Heart left ventricle (tissue), 16 donors: ENCODE data around the gene STARD4. TPM values are rescaled to one million over a fixed set of nuclear protein-coding genes. Genes with fewer than 3 reads are reported as not detected.
A peak's percentile ranks its signal among the peaks of the same experiment; 100 is the strongest.

Experiments used
- ATAC-seq, 4 donors: fragments of 200-7000 bp; cut with Tn5 transposase; one replicate each; pipeline ENCODE4 v1.9.1; 2020 to 2022; ENCODE audit warnings: moderate library complexity in 4 of 4, mild to moderate bottlenecking in 3 of 4, moderate number of reproducible peaks in 1 of 4
- DNase-seq, 5 donors: peaks; one replicate each; pipeline ENCODE4 v3.0.0-alpha.2; 2020
- H3K27ac ChIP-seq, 12 donors: fragments of 200-600 bp; sonication (generic) in 4 of 12; one replicate each; pipeline versions ENCODE4 v1.5.0 to v1.8.0; 2016 to 2022; ENCODE audit warnings: mild to moderate bottlenecking in 2 of 12
- H3K27me3 ChIP-seq, 9 donors: fragments of 200-600 bp; sonication (generic) in 2 of 9; one replicate each; pipeline versions ENCODE4 v1.5.1 to v1.8.0; 2016 to 2022; ENCODE audit warnings: mild to moderate bottlenecking in 3 of 9
- H3K36me3 ChIP-seq, 9 donors: fragments of 200-600 bp; sonication (generic) in 2 of 9; one replicate each; pipeline versions ENCODE4 v1.5.0 to v1.8.0; 2018 to 2022; ENCODE audit warnings: mild to moderate bottlenecking in 2 of 9
- H3K4me1 ChIP-seq, 12 donors: fragments of 200-600 bp; sonication (generic) in 4 of 12; one replicate each; pipeline versions ENCODE4 v1.5.0 to v1.8.0; 2016 to 2022; ENCODE audit warnings: mild to moderate bottlenecking in 3 of 12
- H3K4me3 ChIP-seq, 12 donors: fragments of 200-600 bp; sonication (generic) in 4 of 12; one replicate each; pipeline versions ENCODE4 v1.5.0 to v1.8.0; 2017 to 2022; ENCODE audit warnings: mild to moderate bottlenecking in 9 of 12, moderate library complexity in 4 of 12
- H3K9me3 ChIP-seq, 12 donors: fragments of 200-600 bp; sonication (generic) in 4 of 12; one replicate each; pipeline versions ENCODE4 v1.5.0 to v1.8.0; 2016 to 2022; ENCODE audit warnings: mild to moderate bottlenecking in 1 of 12
- POLR2A ChIP-seq, 2 donors: fragments of 450-650 bp; IDR thresholded peaks; one replicate each; pipeline ENCODE4 v1.6.1; 2017; ENCODE audit warnings: antibody characterized with exemption in 2 of 2, mild to moderate bottlenecking in 2 of 2, moderate library complexity in 2 of 2
- WGBS, 4 donors: extraction: QIAGEN DNeasy Blood & Tissue Kit in 2 of 4; methylation state at CpG; one replicate each; pipeline versions ENCODE4 v1.1.5 to v1.1.7; 2013 to 2018; 5-methylcytosine and 5-hydroxymethylcytosine counted together
- intact Hi-C, 10 donors: fragments of 100-400 bp; cut with DNase I; formaldehyde crosslinking; loops; one replicate each; pipeline versions ENCODE4 v1.11.1 to v1.14.2; 2022
- polyA plus RNA-seq, 2 donors: library from polyadenylated mRNA; stranded (reverse); fragments of 200-250 nt; gene quantifications; one replicate each; pipeline ENCODE4 v1.2.3, GENCODE V29; 2013
- total RNA-seq, 9 donors: library from RNA; depleted of rRNA in 2 of 9; stranded (reverse); fragments of >200 nt in 2 of 9; fragmentation: NEBNext Ultra II Directional in 3 of 9; extraction: Animal tissue kit (Norgen Biotek cat#: 25700) in 3 of 9; gene quantifications; one replicate each; pipeline versions ENCODE4 v1.1.0 to v1.2.4, GENCODE V29; 2016 to 2023
- TF ChIP-seq, protein P1 (sequence below), 12 donors: fragments of 200-600 bp; sonication (generic) in 4 of 12; IDR thresholded peaks; one replicate each; pipeline versions ENCODE4 v1.5.0 to v1.8.0; 2018 to 2022; ENCODE audit warnings: antibody characterized with exemption in 12 of 12, mild to moderate bottlenecking in 5 of 12
- donor health status: ischemic (EF 13 %, LVEDD 7.1; RV severe dilation, severe dysfunction).
- donor health status: healthy with polysubstance abuse.
- donor health status: DM: no; HTN: yes; CAD: no.
- donor health status: DM: no; HTN: no; CAD: no.
- donor health status: ischemic (EF 25% LVEDD 6.9; RV normal size, moderate dysfunction).
- donor health status: ischemic (EF 25% LVEDD 5.7; RV mildly dilated, moderate dysfunction).
- donor health status: healthy.
- donor health status: DM: yes; HTN: yes; CAD: no.
- donor health status: ischemic (EF 35%, LVEDD 5.7; RV mildly dilated, moderate dysfunction).
- donor health status: nonischemic (EF 11% LVEDD 7.7; RV severe dilation, severe dysfunction).
- donor health status: DM: yes; HTN: yes; CAD: no.
- donor health status: PGD.
- donor health status: ischemic (EF 29% LVEDD 5.4; RV normal size, mild dysfunction).
- donor health status: nonischemic (EF 23%, LVEDD 6.1; RV moderate dilation, normal function).

Gene STARD4
- total and polyA plus RNA-seq, 11 donors: 3.1 to 18.2 (median 9.4) TPM

DNA sequence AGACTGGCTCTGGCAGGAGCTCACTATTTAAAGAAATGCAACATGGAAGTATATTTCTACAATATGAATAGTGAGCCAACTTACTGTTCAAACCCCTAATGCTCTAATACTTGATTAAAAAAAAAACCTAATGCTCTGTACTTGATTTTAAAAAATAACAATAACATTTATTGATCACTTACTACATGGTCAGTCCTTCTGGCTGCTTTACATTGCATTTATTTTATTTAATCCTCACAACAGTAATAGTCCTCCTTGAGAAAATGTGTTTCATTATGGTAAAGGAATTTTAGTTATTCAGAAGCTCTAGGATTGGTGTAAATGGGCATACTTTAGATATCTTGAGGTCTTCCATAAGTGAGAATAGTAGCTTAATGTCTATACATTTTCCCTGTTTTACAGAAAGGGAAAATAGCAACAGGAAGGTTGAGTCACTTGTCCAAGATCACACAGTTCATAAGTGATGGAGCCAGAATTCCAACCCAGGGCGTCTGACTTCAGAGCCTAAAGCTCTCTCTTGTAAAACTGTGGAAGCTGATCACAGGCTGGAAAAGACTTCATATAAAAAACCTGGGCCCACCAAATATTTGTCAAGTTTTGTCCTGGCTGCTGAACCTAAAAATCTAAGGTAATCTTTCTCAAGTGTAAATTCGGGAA lies 1.0 kb downstream of the STARD4 start:
- peak overlapping the region; percentile 68 to 95 (median 84) for H3K4me3 ChIP-seq
- no peaks in the 10 kb centered on the region for H3K27me3 ChIP-seq
- peaks cover 0 to 1% (median 0%) of the 10 kb centered on the region in 9 donors for H3K36me3 ChIP-seq
- intact Hi-C loops: loop anchor here in 1 of 10 donors (10.0 kb wide), 1 partner anchor 347 kb away; no protein-coding TSS in a partner anchor
- no peak for ATAC-seq
- no peaks in the 10 kb centered on the region for H3K9me3 ChIP-seq
- peaks cover 0 to 37% (median 14%) of the 10 kb centered on the region in 12 donors for H3K4me1 ChIP-seq
- WGBS, 4 donors: 4 to 9% (median 5%) methylated on average over 2 of the region's 2 CpGs
- TF ChIP-seq POLR2A (IDR thresholded peaks at IDR 0.05): no peak
- TF ChIP-seq, protein P1, sequence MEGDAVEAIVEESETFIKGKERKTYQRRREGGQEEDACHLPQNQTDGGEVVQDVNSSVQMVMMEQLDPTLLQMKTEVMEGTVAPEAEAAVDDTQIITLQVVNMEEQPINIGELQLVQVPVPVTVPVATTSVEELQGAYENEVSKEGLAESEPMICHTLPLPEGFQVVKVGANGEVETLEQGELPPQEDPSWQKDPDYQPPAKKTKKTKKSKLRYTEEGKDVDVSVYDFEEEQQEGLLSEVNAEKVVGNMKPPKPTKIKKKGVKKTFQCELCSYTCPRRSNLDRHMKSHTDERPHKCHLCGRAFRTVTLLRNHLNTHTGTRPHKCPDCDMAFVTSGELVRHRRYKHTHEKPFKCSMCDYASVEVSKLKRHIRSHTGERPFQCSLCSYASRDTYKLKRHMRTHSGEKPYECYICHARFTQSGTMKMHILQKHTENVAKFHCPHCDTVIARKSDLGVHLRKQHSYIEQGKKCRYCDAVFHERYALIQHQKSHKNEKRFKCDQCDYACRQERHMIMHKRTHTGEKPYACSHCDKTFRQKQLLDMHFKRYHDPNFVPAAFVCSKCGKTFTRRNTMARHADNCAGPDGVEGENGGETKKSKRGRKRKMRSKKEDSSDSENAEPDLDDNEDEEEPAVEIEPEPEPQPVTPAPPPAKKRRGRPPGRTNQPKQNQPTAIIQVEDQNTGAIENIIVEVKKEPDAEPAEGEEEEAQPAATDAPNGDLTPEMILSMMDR (IDR thresholded peaks at IDR 0.05): no peak
- DNase-seq: no peak
- H3K27ac ChIP-seq: peak overlapping the region in 10 of 12 donors; percentile 76 to 93 (median 86)

DNA sequence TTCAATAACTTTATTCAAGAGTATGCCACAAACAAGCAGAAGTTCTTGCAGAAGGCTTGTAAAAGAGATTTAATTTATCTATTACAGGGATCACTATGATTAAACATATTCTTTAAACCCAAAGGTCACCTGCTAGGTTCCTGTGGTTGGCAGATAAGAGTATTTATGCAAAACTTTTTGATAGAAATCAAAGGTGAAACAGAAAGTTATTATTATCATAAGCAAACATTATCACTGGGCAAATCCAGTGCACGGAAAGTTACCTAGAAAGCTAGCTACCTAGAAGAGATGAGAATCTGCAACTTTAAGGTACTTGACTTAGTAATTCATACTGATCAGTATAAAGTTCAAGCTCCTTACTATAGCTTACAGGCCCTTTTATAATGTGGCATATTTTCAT lies 3.2 kb downstream of the STARD4 start:
- Histone ChIP-seq H3K4me1 (peaks cover 0 to 37% (median 14%) of the 10 kb centered on the region in 12 donors), H3K9me3 (no peaks in the 10 kb centered on the region), H3K4me3 (no peak overlapping the region), H3K27me3 (no peaks in the 10 kb centered on the region), H3K27ac (no peak overlapping the region), H3K36me3 (peaks cover 0 to 6% (median 0%) of the 10 kb centered on the region in 9 donors)
- intact Hi-C loops: no loop called here
- ATAC-seq: no peak
- 71 to 88% (median 78%) methylated on average over 1 of the region's 1 CpG for WGBS, 4 donors
- no peak for DNase-seq
- TF ChIP-seq, protein P1 (IDR thresholded peaks at IDR 0.05): no peak
- TF ChIP-seq POLR2A (IDR thresholded peaks at IDR 0.05): no peak

- 92 to 93% (median 92%) methylated on average over 4 of the region's 4 CpGs for WGBS, 4 donors
- DNase-seq: no peak
- intact Hi-C loops: no loop called here
- Histone ChIP-seq H3K4me3 (no peak overlapping the region), H3K4me1 (peaks cover 0 to 29% (median 10%) of the 10 kb centered on the region in 12 donors), H3K9me3 (no peaks in the 10 kb centered on the region), H3K27me3 (no peaks in the 10 kb centered on the region), H3K27ac (no peak overlapping the region), H3K36me3 (peaks cover 0 to 6% (median 0%) of the 10 kb centered on the region in 9 donors)
- TF ChIP-seq POLR2A (IDR thresholded peaks at IDR 0.05): no peak
- TF ChIP-seq, protein P1 (IDR thresholded peaks at IDR 0.05): no peak
- ATAC-seq: no peak
These were observed 5.1 kb downstream of the STARD4 start for GRCh38 chr5:111507276-111507675.

DNA sequence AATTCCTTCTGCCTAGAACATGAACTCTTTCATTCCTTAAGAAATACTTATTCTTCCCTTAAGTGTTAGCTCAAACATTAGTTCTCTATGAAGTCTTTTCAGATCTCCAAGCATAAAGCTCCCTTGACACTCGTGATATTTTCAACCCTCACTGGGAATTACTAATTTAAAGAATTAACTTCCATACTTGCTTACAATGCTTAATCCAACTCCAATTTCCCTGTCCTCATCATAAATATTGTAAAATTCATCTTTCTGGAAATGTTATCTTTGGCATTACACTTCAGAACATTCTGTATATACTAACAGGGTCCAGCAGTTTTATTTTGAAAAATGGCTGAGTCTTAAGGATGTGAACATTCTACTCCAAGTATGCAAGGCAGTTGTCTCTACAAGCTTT lies 7.2 kb downstream of the STARD4 start:
- H3K36me3 ChIP-seq: peaks cover 0 to 17% (median 7%) of the 10 kb centered on the region in 9 donors
- ATAC-seq (no peak), DNase-seq (no peak)
- no peaks in the 10 kb centered on the region for H3K27me3 ChIP-seq
- H3K4me3 ChIP-seq: no peak overlapping the region
- peaks cover 0 to 15% (median 0%) of the 10 kb centered on the region in 12 donors for H3K4me1 ChIP-seq
- H3K9me3 ChIP-seq: no peaks in the 10 kb centered on the region
- intact Hi-C loops: no loop called here
- TF ChIP-seq, protein P1 (IDR thresholded peaks at IDR 0.05): no peak
- no peak for TF ChIP-seq POLR2A (IDR thresholded peaks at IDR 0.05)
- no peak overlapping the region for H3K27ac ChIP-seq
- WGBS, 4 donors: 59 to 70% (median 61%) methylated on average over 1 of the region's 1 CpG
